ENCODE data around the gene NUDT8.

DNA sequence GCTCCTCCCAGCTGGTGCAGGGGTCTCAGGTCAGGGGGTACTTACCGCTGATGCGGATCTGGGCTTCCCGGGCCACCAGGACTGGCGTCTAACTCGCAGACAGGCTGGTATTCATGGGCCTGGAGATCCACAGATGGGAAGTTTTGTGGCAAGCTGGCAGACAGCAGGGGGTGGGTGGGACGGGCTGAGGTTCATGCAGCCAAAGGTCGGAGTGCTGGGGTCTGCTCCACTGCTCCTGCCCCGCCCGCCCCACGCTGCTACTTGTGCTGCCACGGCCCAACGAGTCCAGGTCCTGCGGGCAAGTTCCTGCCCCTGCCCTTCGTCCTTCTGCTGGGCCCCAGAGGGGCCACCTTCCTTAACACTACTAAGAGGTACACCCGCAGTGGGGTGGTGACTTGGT lies 17.7 kb upstream of the NUDT8 start:
- TF ChIP-seq, protein P1, sequence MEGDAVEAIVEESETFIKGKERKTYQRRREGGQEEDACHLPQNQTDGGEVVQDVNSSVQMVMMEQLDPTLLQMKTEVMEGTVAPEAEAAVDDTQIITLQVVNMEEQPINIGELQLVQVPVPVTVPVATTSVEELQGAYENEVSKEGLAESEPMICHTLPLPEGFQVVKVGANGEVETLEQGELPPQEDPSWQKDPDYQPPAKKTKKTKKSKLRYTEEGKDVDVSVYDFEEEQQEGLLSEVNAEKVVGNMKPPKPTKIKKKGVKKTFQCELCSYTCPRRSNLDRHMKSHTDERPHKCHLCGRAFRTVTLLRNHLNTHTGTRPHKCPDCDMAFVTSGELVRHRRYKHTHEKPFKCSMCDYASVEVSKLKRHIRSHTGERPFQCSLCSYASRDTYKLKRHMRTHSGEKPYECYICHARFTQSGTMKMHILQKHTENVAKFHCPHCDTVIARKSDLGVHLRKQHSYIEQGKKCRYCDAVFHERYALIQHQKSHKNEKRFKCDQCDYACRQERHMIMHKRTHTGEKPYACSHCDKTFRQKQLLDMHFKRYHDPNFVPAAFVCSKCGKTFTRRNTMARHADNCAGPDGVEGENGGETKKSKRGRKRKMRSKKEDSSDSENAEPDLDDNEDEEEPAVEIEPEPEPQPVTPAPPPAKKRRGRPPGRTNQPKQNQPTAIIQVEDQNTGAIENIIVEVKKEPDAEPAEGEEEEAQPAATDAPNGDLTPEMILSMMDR (conservative IDR thresholded peaks at IDR 0.05 in 1 of 2, IDR thresholded peaks at IDR 0.05 in 1 of 2; ENCODE audit: extremely low read depth in 1 of 2, insufficient read depth in 1 of 2, low read depth in 1 of 2, low read length in 2 of 2), result no peak
- no peak for TF ChIP-seq EZH2 (IDR thresholded peaks at IDR 0.05; ENCODE audit: borderline replicate concordance, low read length)

All from mammary epithelial cell (primary cell).